K562 (cell line): ENCODE results near the gene ABHD1. TPM values are rescaled to one million over a fixed set of nuclear protein-coding genes. Genes with fewer than 3 reads are reported as not detected.

Source experiments
- ATAC-seq: fragments of 200-7000 bp; cut with Tn5 transposase; 3 replicates; pipeline ENCODE4 v1.9.1; 2020; ENCODE audit warnings: moderate library complexity
- BruUV-seq: library from RNA; stranded (reverse); fragments of 400-500 nt; replicated peaks from 2 replicates; lab custom pipeline; 2021; lab: Mats Ljungman, UMichigan
- CTCF ChIA-PET: fragments of 300-600 bp; formaldehyde crosslinking; extraction: SDS; loops from one replicate; lab custom pipeline; 2021; ENCODE audit warnings: low intra/inter-chr PET ratio; lab: Yijun Ruan, JAX
- POLR2A ChIA-PET: fragments of 300-600, 350-650 bp; sonication (Branson Sonifier 250); formaldehyde crosslinking; extraction: SDS; loops from one replicate; lab custom pipeline; 2021; ENCODE audit warnings: antibody characterized with exemption, inconsistent platforms; lab: Yijun Ruan, JAX
- DNase-seq, 4 experiments: peaks; one replicate each; pipeline versions ENCODE4 v3.0.0 to v3.0.0-alpha.2; 2011 to 2018; ENCODE audit warnings: low spot score in 3 of 4, mixed read lengths in 3 of 4; ENCODE audit errors: extremely low read depth in 1 of 4
- FAIRE-seq: peaks from 2 replicates; lab custom pipeline; 2011; peaks lifted over from hg19 to GRCh38; lab: Jason Lieb, UNC
- H2AFZ ChIP-seq: 2 replicates; pipeline ENCODE4 v1.6.0; 2011; ENCODE audit warnings: low read depth, low read length, control low read depth, inconsistent platforms
- H3K27ac ChIP-seq: fragments of 200-600 bp; 3 replicates; pipeline ENCODE4 v1.8.0; 2011; ENCODE audit warnings: low read depth, mild to moderate bottlenecking, control low read depth, inconsistent platforms, low read length, moderate library complexity, mixed read lengths; ENCODE audit errors: extremely low read depth
- H3K27me3 ChIP-seq, 2 experiments: fragments of 300-600 bp in 1 of 2; 2 replicates in 1 of 2; 3 replicates in 1 of 2; pipeline versions ENCODE4 v1.6.0 to v1.8.0; 2011; ENCODE audit warnings: inconsistent platforms in 2 of 2, low read length in 2 of 2, mild to moderate bottlenecking in 1 of 2, mixed read lengths in 1 of 2, moderate library complexity in 1 of 2; ENCODE audit not compliant: control insufficient read depth in 2 of 2, insufficient read depth in 2 of 2
- H3K36me3 ChIP-seq: fragments of 300-600 bp; 3 replicates; pipeline ENCODE4 v1.8.0; 2011; ENCODE audit warnings: mild to moderate bottlenecking, low read length, inconsistent platforms; ENCODE audit not compliant: control insufficient read depth, insufficient read depth
- H3K4me1 ChIP-seq, 2 experiments: fragments of 200-600 bp in 1 of 2; replicated peaks in 1 of 2; 2 replicates in 1 of 2; 3 replicates in 1 of 2; pipeline versions ENCODE4 v1.5.1 to v1.8.0; 2011; ENCODE audit warnings: inconsistent platforms in 2 of 2, low read length in 2 of 2, mild to moderate bottlenecking in 1 of 2, mixed read lengths in 1 of 2, moderate library complexity in 1 of 2; ENCODE audit not compliant: control insufficient read depth in 2 of 2, insufficient read depth in 2 of 2
- H3K4me2 ChIP-seq: 2 replicates; pipeline ENCODE4 v1.6.1; 2011; ENCODE audit warnings: low read length, control low read depth, inconsistent platforms, mixed read lengths; ENCODE audit not compliant: insufficient read depth
- H3K4me3 ChIP-seq: fragments of 200-600 bp; sonication (generic), shearing (Covaris generic); 2 replicates; pipeline ENCODE4 v1.5.1; 2016; ENCODE audit warnings: control low read depth, inconsistent platforms
- H3K79me2 ChIP-seq: fragments of 200-600 bp; 3 replicates; pipeline ENCODE4 v1.8.0; 2011; ENCODE audit warnings: low read length, inconsistent platforms; ENCODE audit not compliant: control insufficient read depth, insufficient read depth
- H3K9ac ChIP-seq, 2 experiments: 2 replicates each; pipeline versions ENCODE4 v1.6.0 to v1.6.1; 2011; ENCODE audit warnings: low read depth in 2 of 2, low read length in 2 of 2, control low read depth in 1 of 2, inconsistent platforms in 1 of 2, mild to moderate bottlenecking in 1 of 2, mixed read lengths in 1 of 2; ENCODE audit not compliant: insufficient read depth in 1 of 2
- H3K9me1 ChIP-seq: one replicate; pipeline ENCODE4 v1.6.0; 2011; ENCODE audit warnings: inconsistent platforms, mild to moderate bottlenecking, low read length, moderate library complexity; ENCODE audit not compliant: control insufficient read depth, insufficient read depth
- H3K9me3 ChIP-seq: replicated peaks from 2 replicates; pipeline ENCODE4 v1.5.1; 2011; ENCODE audit warnings: low read depth, low read length, inconsistent platforms; ENCODE audit not compliant: control insufficient read depth, insufficient read depth
- H4K20me1 ChIP-seq: replicated peaks from 2 replicates; pipeline ENCODE4 v1.6.1; 2011; ENCODE audit warnings: low read length, inconsistent platforms, mixed read lengths; ENCODE audit not compliant: control insufficient read depth, insufficient read depth
- KLF6 ChIP-seq: fragments of 250-450 bp; sonication (Bioruptor Pico); IDR thresholded peaks from 2 replicates; pipeline ENCODE4 v1.4.0; 2020; ENCODE audit warnings: mild to moderate bottlenecking, moderate library complexity, borderline replicate concordance
- POLR2A ChIP-seq: fragments of 450-650 bp; conservative IDR thresholded peaks from 2 replicates; pipeline ENCODE4 v1.6.1; 2016
- POLR2G ChIP-seq: fragments of 200-400 bp; formaldehyde crosslinking; IDR thresholded peaks from 2 replicates; pipeline ENCODE4 v1.6.1; 2017; ENCODE audit warnings: low read depth, mild to moderate bottlenecking, antibody characterized with exemption, low read length, moderate library complexity
- ZNF3 ChIP-seq: fragments of 250-450 bp; sonication (Bioruptor Pico); IDR thresholded peaks from 2 replicates; pipeline ENCODE4 v1.5.0; 2021; ENCODE audit warnings: mild to moderate bottlenecking, moderate library complexity
- WGBS: fragments of 100-300 bp; shearing (Covaris generic); methylation state at CpG from one replicate; pipeline ENCODE4 v1.1.6; 2016; ENCODE audit warnings: low coverage, mixed read lengths; ENCODE audit not compliant: insufficient coverage; ENCODE audit errors: missing lambda C conversion rate; 5-methylcytosine and 5-hydroxymethylcytosine counted together
- in situ Hi-C: fragments of 300-500 bp; cut with MboI; formaldehyde crosslinking; loops from 4 replicates; pipeline ENCODE4 v1.15.0; 2018; ENCODE audit warnings: inconsistent platforms, mixed read lengths
- intact Hi-C: fragments of 100-400 bp; cut with micrococcal nuclease; formaldehyde crosslinking; loops from 2 replicates; pipeline ENCODE4 v1.14.2; 2022
- polyA plus RNA-seq, 8 experiments: library from polyadenylated mRNA; depleted of rRNA in 4 of 8; stranded (reverse) in 5 of 8; unstranded in 3 of 8; fragments of >200 nt; fragmentation: Nextera tagmentation in 2 of 8; fragmentation: Illumina TruSeq in 1 of 8; extraction: Ambion mirVana in 2 of 8; extraction: Trizol in 1 of 8; gene quantifications; 2 replicates each; pipeline versions ENCODE4 v1.2.1 to v1.2.3, GENCODE V29; 2011 to 2014; ENCODE audit warnings: inconsistent platforms in 1 of 8, missing spikeins in 1 of 8
- total RNA-seq, 7 experiments: library from RNA; depleted of rRNA in 6 of 7; stranded (reverse); fragments of >200 nt in 6 of 7; fragmentation: Illumina TruSeq in 2 of 7; extraction: Trizol in 2 of 7; gene quantifications; 2 replicates each; pipeline versions ENCODE4 v1.2.1 to v1.2.3, GENCODE V29; 2011 to 2021; ENCODE audit warnings: low replicate concordance in 1 of 7

Gene ABHD1
- total and polyA plus RNA-seq, 9 of the 15 experiments (the other 6 are each of a cell fraction or from before 2014, with no cell fraction given): 0.10 to 0.16 (median 0.11) TPM; not detected in 5

DNA sequence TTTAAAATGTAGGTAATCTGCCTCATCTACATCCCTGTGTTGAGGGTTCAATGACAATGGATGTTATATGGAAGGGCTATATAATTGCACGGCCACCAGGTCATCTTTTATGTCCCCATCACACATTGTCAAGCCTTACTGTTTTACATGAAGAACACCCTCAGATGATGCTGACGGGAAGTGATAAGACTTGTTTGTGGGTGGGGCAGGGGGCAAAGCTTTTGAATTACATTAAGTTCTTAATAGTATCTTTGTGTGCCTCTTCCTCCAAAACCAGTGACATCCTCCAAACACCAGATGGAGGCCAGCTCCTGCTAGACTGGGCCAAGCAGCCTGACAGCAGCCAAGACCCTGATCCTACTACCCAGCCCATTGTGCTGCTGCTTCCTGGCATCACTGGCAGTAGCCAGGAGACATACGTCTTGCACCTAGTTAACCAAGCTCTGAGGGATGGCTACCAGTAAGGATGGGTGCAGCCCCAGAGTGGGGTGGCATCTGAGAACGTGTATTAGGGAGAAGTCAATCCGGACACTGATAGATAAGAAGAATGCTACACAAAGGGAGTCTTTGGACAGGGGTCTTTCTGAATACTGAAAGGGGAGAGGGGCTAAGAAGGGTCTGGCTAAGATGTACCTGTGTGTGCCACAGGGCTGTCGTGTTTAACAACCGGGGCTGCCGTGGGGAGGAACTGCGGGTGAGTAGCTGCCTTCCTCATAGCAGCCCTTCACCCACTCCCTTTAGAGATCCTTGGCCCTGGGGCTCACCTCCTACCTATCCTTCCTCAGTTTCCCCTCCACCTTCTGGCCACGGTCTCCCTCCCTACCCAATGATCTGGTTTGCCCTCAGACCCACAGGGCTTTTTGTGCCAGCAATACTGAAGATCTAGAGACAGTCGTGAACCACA lies 5.3 kb downstream of the ABHD1 start:
- POLR2A ChIA-PET: interaction anchor here (0.5 to 1.2 kb wide), 4 partner anchors 10 to 177 kb away, joined by 3 read pairs; no protein-coding TSS in a partner anchor

DNA sequence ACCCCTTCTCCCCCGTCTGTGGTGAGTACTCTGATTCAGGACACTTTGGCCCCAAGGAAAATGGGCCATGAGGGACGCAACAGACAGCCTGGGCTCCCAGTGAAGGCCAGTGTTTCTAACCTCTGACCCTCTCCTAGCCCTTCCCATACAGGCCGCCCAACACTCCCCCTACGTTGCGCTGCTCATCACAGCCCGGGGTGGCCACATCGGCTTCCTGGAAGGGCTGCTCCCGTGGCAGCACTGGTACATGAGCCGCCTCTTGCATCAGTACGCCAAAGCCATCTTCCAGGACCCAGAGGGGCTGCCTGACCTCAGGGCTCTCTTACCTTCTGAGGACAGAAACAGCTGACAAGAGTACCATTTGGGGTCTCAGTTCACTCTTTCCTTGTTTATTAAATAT lies 6.8 kb downstream of the ABHD1 start:
- no peak overlapping the region for H3K27ac ChIP-seq
- H3K27me3 ChIP-seq: no peaks in the 10 kb centered on the region
- no TSS peak for BruUV-seq
- H3K36me3 ChIP-seq: peaks cover 42% of the 10 kb centered on the region; the same call in 2 of the 3 replicates
- no peak overlapping the region for H3K4me2 ChIP-seq
- H3K9me1 ChIP-seq: peaks cover 8% of the 10 kb centered on the region
- in situ Hi-C loops (no loop called here), intact Hi-C loops (no loop called here)
- no peaks in the 10 kb centered on the region; the same call in 1 of the 2 replicates for H3K9me3 ChIP-seq
- ChIA-PET POLR2A (no interaction called here), CTCF (no interaction called here)
- FAIRE-seq (no peak), DNase-seq (no peak), ATAC-seq (no peak)
- H3K79me2 ChIP-seq: peaks cover 21% of the 10 kb centered on the region
- H3K9ac ChIP-seq: peak overlapping the region in 1 of 2 experiments; percentile 15; a peak in 1 of 4 replicates
- TF ChIP-seq KLF6 (CRISPR knock-in tag) (no peak), POLR2G (0 out of 2 replicates have a peak, but pooled peaks have one; percentile 18)
- no peak overlapping the region for H3K4me3 ChIP-seq
- H4K20me1 ChIP-seq: no peaks in the 10 kb centered on the region; the same call in 1 of the 2 replicates
- H2AFZ ChIP-seq: no peak overlapping the region
- whole genome bisulfite sequencing: 75% methylated on average over 9 of the region's 10 CpGs
- peaks cover 15 to 32% of the 10 kb centered on the region in 2 experiments; a peak in 4 of 5 replicates for H3K4me1 ChIP-seq

More for the DNA sequence above, 5.3 kb downstream of the ABHD1 start:
- no peaks in the 10 kb centered on the region; the same call in 1 of the 2 replicates for H4K20me1 ChIP-seq
- ATAC-seq: no peak; the same call in 2 of the 3 replicates
- no peak overlapping the region for H3K27ac ChIP-seq
- H3K79me2 ChIP-seq: peaks cover 15% of the 10 kb centered on the region
- no peak overlapping the region for H3K4me3 ChIP-seq
- H3K9ac ChIP-seq: no peak overlapping the region
- no peak for FAIRE-seq
- TF ChIP-seq POLR2A: 0 out of 2 replicates have a peak, but pooled peaks have one; percentile 37
- TF ChIP-seq ZNF3 (CRISPR knock-in tag): no peak
- no peaks in the 10 kb centered on the region for H3K9me3 ChIP-seq
- DNase-seq: no peak
- no peaks in the 10 kb centered on the region for H3K27me3 ChIP-seq
- H3K36me3 ChIP-seq: peaks cover 42% of the 10 kb centered on the region; the same call in 2 of the 3 replicates
- intact Hi-C loops (no loop called here), in situ Hi-C loops (no loop called here)
- H3K9me1 ChIP-seq: peaks cover 8% of the 10 kb centered on the region
- no peak overlapping the region for H2AFZ ChIP-seq
- CTCF ChIA-PET: no interaction called here
- H3K4me2 ChIP-seq: no peak overlapping the region
- peaks cover 13 to 20% of the 10 kb centered on the region in 2 experiments; a peak in 4 of 5 replicates for H3K4me1 ChIP-seq
- BruUV-seq: no TSS peak
- 67% methylated on average over 11 of the region's 11 CpGs for WGBS
